NCI-H2196 treated with DMSO at 0.1 percent for 48 hours (cell line): ENCODE measurements around the gene DNAJC24.

Experiments
- DNase-seq: peaks from one replicate; lab custom pipeline; 2025; ENCODE audit not compliant: unreplicated experiment; lab: John Stamatoyannopoulos, UW

DNAJC24 gene

DNA sequence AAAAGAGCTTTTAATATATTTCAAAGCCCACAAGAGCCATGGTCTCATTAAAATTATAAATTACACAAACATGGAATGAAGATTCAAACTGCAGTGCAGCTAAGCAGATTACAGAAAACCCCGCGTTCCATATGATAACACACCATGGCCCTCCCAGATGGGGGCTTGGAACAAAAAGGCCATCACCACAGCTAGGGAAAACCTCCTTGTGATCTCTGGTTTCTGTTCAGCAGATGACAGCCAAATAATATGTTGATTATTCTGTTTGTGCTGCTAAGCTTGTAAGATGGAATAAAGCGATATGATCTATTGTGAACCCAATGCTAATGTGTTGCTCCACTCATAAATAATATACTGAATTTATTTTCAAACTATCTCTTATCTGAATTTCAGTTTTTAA, 111.3 kb downstream of the DNAJC24 start:
- no peak for DNase-seq
